Stimulated activated CD4-positive, alpha-beta T cell treated with anti-CD3 and anti-CD28 coated beads, Interleukin-4, amount 100 ng/mL, for 4 hours (primary cell): Measurements from ENCODE around the gene RAPGEF6.
A peak's percentile ranks its signal among the peaks of the same experiment; 100 is the strongest.
"Not testable (repeated sequence)": the region's sequence is repeated elsewhere in the genome, so short reads cannot be mapped to it uniquely, and the experiment has no call there.

Source experiments
- DNase-seq, 2 experiments: peaks; one replicate each; pipeline ENCODE4 v3.0.0-alpha.2; 2020

RAPGEF6 gene

GRCh38 chr5:131605086-131605485 is 29.9 kb downstream of the RAPGEF6 start:
- DNase-seq = no peak

- peak in 1 of 2 experiments; percentile 53 for DNase-seq
Observed at GRCh38 chr5:131595088-131596033, 39.7 kb downstream of the RAPGEF6 start.

- no peak for DNase-seq
Observed at GRCh38 chr5:131593921-131594320, 41.1 kb downstream of the RAPGEF6 start.

- not testable (repeated sequence) for DNase-seq
Observed at GRCh38 chr5:131593436-131593835, 41.6 kb downstream of the RAPGEF6 start.

GRCh38 chr5:131589510-131590348 is 45.3 kb downstream of the RAPGEF6 start:
- DNase-seq = peak in 1 of 2 experiments; percentile 7

- DNase-seq = no peak
Observed at GRCh38 chr5:131587541-131587940, 47.5 kb downstream of the RAPGEF6 start.

- no peak for DNase-seq
Observed at GRCh38 chr5:131581702-131582101, 53.3 kb downstream of the RAPGEF6 start.

GRCh38 chr5:131579917-131580671 is 54.9 kb downstream of the RAPGEF6 start:
- DNase-seq = no peak

GRCh38 chr5:131575660-131576227 is 59.3 kb downstream of the RAPGEF6 start:
- DNase-seq = no peak

- no peak for DNase-seq
Observed at GRCh38 chr5:131571669-131572168, 63.3 kb downstream of the RAPGEF6 start.

- no peak for DNase-seq
Observed at GRCh38 chr5:131570757-131571156, 64.3 kb downstream of the RAPGEF6 start.

GRCh38 chr5:131564229-131564652 is 70.8 kb downstream of the RAPGEF6 start:
- DNase-seq = no peak

GRCh38 chr5:131563434-131564228 is 71.4 kb downstream of the RAPGEF6 start:
- no peak for DNase-seq

- DNase-seq = no peak
Observed at GRCh38 chr5:131550606-131551005, 84.4 kb downstream of the RAPGEF6 start.

- no peak for DNase-seq
Observed at GRCh38 chr5:131548176-131548575, 86.9 kb downstream of the RAPGEF6 start.

- no peak for DNase-seq
Observed at GRCh38 chr5:131545845-131546244, 89.2 kb downstream of the RAPGEF6 start.

- no peak for DNase-seq
Observed at GRCh38 chr5:131542723-131543122, 92.3 kb downstream of the RAPGEF6 start.

GRCh38 chr5:131541762-131542161 is 93.3 kb downstream of the RAPGEF6 start:
- DNase-seq = no peak

GRCh38 chr5:131541071-131541470 is 94.0 kb downstream of the RAPGEF6 start:
- no peak for DNase-seq

- no peak for DNase-seq
Observed at GRCh38 chr5:131539251-131539650, 95.8 kb downstream of the RAPGEF6 start.

GRCh38 chr5:131538177-131538593 is 96.8 kb downstream of the RAPGEF6 start:
- DNase-seq = no peak
